GM12872 (cell line): ENCODE data around the gene OGT.

ENCODE experiments used
- TF ChIP-seq, protein P1 (sequence below): IDR thresholded peaks from 3 replicates; pipeline ENCODE4 v1.5.1; 2011; ENCODE audit warnings: low read depth, mild to moderate bottlenecking, low read length, moderate library complexity; ENCODE audit not compliant: insufficient read depth

OGT gene

DNA sequence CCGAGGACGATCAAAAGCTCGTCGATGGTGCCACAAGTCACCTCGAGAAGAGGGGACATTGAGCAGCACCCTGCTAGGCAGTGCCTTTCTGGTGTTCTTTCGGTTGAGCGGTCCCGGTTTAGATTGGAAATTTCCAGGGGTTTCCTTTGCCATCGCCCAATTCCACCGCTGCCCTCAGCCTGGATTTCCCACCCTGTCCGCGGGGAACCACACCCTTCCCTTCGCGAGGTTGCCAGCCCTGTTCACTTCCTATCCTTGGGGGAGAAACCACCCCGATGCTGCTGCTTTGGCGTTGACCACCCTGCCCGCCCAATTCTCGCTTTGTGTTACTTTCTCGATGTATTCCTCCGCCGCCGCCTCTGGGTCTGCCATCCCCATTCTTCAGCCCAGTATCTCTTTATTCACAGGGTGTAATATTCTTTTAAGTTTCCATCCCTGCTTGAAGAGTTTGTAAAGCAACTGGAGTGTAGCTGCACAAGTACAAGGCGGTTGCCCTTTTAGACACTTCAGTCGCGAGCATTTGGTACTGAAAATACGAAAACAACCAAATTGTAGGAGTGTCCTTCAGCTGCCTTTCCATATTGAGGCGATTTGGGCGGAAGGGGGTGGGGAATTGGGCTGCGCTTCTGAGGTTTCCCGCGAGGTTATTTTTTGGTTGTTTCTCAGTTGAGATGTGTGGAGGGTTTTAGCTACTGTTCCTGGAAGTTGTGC is 1.1 kb downstream of the OGT start:
- TF ChIP-seq, protein P1, sequence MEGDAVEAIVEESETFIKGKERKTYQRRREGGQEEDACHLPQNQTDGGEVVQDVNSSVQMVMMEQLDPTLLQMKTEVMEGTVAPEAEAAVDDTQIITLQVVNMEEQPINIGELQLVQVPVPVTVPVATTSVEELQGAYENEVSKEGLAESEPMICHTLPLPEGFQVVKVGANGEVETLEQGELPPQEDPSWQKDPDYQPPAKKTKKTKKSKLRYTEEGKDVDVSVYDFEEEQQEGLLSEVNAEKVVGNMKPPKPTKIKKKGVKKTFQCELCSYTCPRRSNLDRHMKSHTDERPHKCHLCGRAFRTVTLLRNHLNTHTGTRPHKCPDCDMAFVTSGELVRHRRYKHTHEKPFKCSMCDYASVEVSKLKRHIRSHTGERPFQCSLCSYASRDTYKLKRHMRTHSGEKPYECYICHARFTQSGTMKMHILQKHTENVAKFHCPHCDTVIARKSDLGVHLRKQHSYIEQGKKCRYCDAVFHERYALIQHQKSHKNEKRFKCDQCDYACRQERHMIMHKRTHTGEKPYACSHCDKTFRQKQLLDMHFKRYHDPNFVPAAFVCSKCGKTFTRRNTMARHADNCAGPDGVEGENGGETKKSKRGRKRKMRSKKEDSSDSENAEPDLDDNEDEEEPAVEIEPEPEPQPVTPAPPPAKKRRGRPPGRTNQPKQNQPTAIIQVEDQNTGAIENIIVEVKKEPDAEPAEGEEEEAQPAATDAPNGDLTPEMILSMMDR: no peak

DNA sequence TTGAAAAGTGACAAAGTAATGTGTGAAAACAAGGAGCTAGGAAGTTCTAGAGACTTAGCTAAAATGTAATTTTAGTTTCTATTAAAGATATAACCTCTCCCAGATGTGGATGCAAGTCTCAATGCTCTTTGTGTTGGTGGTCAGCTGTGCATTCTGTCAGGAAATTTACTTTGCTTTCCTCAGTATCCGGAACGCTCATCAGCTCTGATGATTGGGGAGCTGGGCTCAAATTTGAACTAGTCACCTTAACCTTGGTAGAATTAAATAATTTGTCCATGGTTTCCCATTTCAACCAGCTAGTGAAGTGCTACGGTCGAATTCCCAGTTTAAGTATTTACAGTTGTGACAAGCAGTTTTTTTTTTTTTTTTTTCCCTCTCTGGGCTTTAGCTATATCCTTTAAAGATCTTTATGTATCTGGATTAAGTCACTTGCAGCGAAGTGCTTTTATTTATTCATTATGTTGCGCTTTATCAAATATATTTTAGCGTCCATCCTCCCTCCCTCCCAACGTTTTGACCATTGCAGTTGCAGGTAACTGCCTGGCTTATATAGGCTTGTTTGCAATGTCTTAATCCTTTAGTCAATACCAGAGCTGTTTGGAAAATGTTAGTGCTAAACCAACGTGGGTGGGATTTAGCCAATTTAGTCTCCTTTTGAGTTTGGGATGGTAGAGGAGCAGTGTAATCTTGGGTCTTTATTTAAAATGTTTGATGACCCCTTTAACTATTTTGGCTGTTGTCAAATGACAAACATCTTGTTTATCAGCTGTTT is 2.1 kb downstream of the OGT start:
- TF ChIP-seq, protein P1: no peak

DNA sequence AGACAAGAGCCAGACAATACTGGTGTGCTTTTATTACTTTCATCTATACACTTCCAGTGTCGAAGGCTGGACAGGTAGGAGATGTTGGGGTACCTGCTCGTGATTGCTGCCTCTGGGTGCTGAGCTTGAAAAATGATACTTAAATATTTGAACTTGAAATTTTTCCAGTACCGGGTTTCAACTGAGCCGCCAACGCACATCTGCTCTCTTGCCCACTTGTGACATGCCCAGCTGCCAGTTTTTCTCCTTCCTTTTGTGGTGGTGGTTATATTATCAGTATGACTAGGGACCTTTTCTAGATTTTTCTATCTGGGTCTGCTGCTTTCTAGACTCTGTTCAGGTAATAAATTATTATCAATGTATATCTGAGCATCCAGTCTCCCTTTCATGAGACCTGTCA is 3.4 kb downstream of the OGT start:
- TF ChIP-seq, protein P1: no peak

DNA sequence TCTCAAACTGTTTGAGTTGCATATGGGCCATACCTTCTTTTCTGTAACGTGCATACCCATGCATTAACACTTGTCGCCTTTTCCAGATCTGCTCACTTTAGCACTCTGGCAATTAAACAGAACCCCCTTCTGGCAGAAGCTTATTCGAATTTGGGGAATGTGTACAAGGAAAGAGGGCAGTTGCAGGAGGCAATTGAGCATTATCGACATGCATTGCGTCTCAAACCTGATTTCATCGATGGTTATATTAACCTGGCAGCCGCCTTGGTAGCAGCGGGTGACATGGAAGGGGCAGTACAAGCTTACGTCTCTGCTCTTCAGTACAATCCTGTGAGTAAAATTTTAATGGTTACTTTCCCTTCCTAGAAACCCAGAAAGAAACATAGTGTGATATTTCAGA is 4.8 kb downstream of the OGT start:
- TF ChIP-seq, protein P1: no peak

DNA sequence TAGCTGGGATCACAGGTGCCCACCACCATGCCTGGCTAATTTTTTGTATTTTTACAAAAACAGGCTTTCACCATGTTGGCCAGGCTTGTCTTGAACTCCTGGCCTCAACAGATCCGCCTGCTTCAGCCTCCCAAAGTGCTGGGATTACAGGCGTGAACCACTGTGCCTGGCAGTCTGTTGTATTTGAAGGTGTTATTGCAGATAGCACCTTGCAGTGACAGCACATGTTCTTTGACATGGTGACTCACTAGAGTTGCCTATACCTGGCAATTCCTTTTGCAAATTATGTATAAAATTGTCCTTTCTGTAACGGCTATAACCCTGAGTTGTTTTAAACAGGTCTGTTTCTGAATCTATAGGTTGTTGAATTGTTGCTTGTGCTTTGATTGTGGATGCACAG is 7.9 kb downstream of the OGT start:
- TF ChIP-seq, protein P1: no peak

DNA sequence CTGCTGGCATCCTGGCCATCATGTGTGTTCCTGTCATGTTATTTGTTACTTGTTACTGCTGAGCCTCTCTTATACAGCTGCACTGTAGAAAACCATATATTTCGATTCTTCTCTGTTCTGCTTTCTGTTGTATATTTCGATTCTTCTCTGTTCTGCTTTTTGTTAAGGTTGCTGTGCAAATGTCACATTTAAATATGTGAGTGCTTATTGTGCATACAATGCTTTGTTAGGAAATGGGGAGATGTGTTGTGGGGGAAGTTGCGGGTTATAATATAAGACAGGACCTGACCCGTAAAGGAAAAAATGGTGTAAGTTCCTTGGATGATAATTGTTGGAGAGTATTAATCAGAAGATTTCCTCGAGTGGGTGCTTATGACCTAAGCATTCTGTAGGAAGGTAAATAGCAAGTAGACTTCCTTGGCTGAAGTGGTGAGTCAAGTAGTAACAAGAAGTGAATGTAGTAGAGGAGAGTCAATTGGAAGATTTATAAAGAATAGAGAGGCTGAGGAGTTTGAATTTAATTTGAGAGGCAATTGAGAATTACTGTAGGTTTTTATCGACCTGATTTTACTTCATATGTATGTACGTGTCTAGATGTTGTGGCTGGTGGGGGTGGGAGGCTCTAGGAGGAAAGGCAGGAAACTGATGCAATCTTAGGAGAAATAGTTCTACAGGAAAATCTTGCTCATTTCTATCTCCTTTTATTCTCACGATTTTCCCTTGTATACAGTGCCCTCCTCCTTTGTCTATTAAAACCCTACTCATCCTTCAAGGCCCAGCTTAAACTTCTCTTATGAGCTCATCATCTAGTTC is 8.5 kb downstream of the OGT start:
- TF ChIP-seq, protein P1: no peak

DNA sequence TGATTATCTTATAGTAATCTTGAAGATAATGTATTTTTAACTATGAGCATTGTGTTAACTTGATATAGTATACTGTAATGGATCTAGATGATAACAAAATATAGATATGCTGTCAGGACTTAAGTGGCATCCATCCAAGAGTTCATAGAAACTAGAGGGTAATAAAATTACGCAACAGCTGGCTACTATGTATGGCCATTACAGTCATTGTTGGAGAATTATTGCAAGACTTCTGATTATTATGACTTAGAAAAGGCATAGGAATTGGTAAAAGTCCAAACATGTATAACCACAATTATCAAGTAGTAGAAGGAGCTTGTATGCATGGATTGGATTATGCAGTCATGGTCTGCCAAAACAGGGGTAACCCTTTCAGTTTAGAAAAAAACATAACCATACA is 9.5 kb downstream of the OGT start:
- TF ChIP-seq, protein P1: no peak
